HG03025 (cell line): ENCODE data around the gene CNDP2.
"Not testable (repeated sequence)": the region's sequence is repeated elsewhere in the genome, so short reads cannot be mapped to it uniquely, and the experiment has no call there.

Experiments
- ATAC-seq: cut with Tn5 transposase; IDR thresholded peaks from one replicate; pipeline ENCODE4 v1.9.1; 2021; ENCODE audit warnings: mild to moderate bottlenecking, moderate library complexity; ENCODE audit not compliant: unreplicated experiment, low FRiP score

Gene CNDP2

DNA sequence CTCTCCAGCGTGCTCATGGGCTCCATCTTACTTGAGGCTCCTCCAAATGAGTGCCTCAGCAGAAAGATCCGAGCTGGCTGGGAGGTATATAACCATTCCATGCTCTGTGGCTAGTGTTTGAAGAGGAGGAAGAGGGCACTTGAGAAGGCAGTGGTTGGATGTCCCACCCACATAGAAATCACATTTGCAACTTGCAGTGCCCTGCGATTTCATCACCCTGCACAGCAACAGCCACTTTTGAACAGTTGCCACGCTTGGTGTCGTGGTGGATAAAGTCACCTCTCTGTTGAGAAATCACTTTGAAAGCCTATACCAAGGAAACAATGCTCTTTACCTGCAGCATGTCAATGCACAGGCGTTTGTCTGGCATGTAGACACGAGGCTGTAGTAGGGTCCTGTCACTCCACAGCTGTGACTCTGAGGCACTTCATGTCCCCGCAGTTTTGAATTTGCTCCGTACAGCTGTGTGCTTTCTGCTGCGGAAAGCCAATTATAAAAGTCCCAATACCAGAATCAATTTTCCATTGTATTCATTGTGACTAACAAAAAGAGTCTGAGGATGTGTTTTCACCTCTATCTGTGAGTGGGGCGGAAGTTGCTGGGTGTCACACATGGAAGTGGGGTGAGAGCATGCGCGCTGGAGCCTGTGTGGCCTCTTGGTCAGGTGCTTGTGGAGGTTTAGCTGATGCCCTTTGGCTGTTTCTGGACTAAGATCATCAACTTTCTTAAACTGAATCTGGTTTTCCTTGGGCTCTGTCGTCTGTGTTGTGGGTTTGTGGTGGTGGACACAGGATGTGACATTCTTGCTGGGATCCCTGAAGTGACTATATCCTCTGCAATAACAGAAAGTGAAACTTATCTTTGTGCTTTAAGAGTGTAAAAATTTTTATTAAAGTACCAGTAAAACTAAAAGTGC, 2.8 kb downstream of the CNDP2 start:
- ATAC-seq, result peak; percentile 40

- peak; percentile 27 for ATAC-seq
These were observed 3.5 kb downstream of the CNDP2 start for GRCh38 chr18:74499633-74500032.

GRCh38 chr18:74500372-74500771, 4.2 kb downstream of the CNDP2 start:
- ATAC-seq, result no peak

DNA sequence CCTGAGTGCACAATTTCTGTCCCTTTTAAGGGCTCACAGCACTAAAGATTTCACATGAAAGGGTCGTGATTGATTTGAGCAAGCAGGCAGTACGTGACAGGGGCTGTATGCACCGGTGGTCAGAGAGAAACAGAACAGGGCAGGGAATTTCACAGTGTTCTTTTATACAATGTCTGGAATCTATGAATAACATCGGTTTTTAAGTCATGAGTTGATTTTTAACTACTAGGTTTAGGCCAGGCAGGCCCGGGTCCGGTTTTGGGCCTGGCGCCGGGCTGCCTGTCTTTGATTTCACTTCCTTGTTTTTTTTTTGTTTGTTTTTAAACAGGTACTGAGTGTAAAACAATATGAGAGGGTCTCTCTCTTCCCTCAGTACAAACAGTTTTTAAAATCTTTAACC, 4.6 kb downstream of the CNDP2 start:
- ATAC-seq, result not testable (repeated sequence)

GRCh38 chr18:74501386-74501785, 5.2 kb downstream of the CNDP2 start:
- ATAC-seq, result no peak

DNA sequence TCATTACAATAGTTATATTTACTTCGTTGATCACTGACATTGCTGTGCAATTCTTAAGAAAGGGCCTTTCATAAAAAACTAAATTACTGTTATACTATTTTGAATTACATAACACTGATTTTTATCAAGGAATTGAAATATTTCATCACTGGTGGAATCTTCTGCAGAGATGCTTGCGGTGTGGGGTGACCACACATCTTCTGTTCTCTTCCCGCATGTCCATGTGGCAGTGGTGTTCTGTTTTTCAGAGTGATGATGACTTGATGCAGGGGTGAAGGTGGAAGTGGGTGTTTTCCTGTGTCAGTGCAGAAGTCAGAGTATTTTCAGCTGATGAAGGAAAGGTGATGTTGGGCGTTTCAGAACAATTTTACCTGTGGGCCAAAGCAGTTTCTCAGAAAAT, 7.0 kb downstream of the CNDP2 start:
- ATAC-seq, result no peak

DNA sequence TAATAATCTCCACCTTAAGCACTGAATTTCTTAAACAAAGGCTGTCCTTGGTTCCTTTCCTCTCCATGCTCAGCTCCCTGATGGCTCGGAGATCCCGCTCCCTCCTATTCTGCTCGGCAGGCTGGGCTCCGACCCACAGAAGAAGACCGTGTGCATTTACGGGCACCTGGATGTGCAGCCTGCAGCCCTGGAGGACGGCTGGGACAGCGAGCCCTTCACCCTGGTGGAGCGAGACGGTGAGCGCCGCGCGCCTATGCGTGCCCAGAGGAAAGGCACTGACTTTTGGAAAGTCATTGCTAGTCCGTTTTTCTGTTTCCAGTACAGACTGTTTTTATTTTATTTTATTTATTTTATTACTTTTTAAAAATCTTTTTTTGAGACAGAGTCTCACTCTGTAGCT, 9.6 kb downstream of the CNDP2 start:
- no peak for ATAC-seq

GRCh38 chr18:74506448-74507084, 10.4 kb downstream of the CNDP2 start:
- ATAC-seq, result no peak

- no peak for ATAC-seq
These were observed 11.1 kb downstream of the CNDP2 start for GRCh38 chr18:74507097-74507881.

DNA sequence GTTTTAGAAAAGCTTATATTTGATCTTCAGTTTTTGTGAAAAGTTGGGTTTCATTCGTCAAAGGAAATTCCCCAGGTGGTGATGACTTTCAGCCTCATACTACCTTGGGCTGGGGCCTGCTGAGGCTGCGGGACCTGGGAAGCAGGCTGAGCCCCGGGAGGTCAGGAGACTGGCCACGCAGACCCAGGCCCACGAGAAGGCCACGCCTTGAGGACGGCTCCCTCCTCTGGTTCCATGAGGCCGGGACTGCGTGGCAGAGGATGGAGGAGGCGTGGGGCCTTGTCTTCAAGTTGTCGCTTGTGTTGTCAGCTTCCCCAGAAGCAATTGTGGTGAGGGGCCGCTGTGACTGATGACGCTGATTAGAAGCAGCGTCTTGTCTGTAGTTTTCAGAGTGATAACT, 11.8 kb downstream of the CNDP2 start:
- ATAC-seq, result no peak

DNA sequence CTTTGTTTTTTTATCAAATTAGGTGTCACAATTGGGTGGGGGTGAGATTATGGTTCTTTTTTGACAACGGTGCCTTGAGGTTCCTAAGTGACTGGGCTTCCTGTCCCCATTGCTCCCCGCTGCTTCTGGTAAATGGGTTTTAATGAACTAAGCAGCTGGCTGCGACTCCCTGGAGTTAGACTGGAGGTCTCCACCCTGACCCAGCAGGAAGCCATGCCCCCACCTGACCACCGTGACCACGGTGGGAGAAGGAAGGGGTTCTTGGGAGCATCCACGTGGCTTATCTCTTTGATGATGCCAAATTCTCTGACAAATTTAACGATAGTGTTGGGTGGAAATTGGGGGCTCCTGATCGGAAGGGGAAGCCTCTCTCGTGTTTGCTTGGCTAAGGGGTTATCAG, 12.2 kb downstream of the CNDP2 start:
- ATAC-seq, result no peak

- ATAC-seq, result no peak
These were observed 12.7 kb downstream of the CNDP2 start for GRCh38 chr18:74508821-74509225.

DNA sequence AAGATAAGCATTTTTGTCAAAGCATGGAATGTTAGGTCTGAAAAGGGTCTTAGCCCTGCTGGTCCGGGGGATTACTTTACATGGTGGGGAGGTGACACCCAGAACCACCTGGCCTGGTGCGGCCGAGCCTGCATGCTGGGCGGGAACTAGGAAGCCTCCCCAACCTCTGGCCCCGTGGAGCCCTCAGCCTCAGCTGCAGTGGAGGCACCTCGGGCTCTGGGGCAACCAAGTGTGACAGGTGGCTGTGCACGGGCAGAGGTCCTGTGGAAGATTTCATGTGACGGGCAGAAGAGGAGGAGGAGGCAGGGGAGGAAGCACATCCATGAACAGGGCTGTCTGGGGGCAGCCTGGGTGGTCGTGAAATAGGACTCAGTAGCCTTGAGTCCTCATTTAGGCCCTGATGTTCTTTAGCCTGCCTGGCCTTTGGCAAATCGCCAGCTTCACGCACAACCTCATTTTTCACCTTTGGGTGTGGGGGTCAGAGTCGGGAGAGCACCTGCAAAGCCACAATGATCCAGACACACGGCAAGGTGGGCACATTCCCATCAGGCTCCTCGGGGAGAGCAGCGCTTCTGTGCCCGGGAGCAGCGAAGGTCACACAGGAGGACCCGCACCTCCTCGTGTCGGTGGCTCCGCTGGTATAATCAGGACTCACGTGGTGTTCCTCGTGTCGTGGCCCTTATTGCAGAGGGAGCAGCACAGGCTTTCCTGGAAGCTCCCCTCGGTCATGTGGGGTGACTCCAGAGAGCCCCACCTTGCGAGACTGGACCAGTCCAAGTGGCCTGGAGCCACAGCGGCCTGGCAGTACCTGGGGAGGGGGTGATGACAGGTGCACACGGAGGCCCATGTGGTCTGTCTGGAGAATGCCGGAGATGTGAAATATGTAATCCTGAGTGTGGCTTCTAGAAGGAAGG, 13.9 kb downstream of the CNDP2 start:
- no peak for ATAC-seq

DNA sequence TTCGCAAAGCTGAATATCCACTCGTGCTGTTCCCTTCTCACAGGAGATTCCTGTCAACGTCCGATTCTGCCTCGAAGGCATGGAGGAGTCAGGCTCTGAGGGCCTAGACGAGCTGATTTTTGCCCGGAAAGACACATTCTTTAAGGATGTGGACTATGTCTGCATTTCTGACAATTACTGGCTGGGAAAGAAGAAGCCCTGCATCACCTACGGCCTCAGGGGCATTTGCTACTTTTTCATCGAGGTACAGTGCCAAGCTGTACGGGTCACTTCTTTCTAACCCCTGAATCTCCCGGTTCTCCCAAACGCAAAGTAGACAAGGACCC, 14.6 kb downstream of the CNDP2 start:
- no peak for ATAC-seq

DNA sequence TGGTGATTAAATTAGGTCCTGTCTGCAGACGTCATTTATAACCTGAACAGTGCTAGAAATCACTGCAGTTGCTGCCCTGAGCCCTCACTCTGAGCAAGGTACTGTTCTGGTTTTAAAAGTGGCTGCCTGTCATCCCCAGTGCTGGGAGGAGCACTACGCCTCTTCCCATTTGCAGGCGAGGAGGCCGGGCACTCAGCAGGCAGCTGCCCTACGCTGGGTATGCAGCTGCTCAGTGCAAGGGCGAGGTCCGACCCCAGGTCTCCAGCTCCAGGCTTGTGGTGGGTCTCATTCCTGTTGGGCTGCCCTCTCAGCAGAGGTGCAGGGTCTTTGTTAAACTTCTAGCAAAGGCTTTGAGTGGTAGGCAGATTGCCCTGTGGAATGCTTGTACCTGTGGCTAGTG, 15.7 kb downstream of the CNDP2 start:
- no peak for ATAC-seq

GRCh38 chr18:74512321-74513053, 16.3 kb downstream of the CNDP2 start:
- no peak for ATAC-seq

GRCh38 chr18:74513149-74513882, 17.2 kb downstream of the CNDP2 start:
- ATAC-seq, result no peak

DNA sequence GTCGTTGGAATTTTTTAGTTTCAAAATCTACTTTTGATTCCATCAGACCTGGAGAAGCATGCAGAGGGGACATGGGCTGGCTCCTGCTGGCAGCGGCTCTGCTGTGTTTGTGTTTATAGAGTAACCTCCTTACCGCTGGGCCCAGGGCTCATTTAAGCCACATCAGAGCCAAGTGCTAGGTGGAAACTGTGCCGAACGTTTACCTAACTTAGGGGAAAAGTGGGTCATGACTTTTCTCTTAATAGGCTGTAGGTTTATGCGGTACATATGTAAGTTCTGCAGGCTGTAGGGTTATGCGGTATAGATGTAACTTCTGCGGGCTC, 17.7 kb downstream of the CNDP2 start:
- ATAC-seq, result no peak

GRCh38 chr18:74514860-74515495, 18.8 kb downstream of the CNDP2 start:
- ATAC-seq, result no peak
